ENCODE measurements around the gene MYD88.
A peak's percentile ranks its signal among the peaks of the same experiment; 100 is the strongest.

- TF ChIP-seq GABPA (IDR thresholded peaks at IDR 0.05 in 1 of 2, conservative IDR thresholded peaks at IDR 0.05 in 1 of 2) (peak in 1 of 2 donors; percentile 20), RAD21 (IDR thresholded peaks at IDR 0.05) (peak; percentile 29 to 36), MAX (IDR thresholded peaks at IDR 0.05) (no peak), SP1 (IDR thresholded peaks at IDR 0.05) (peak; percentile 38), ATF3 (IDR thresholded peaks at IDR 0.05) (no peak), NR2F2 (IDR thresholded peaks at IDR 0.05) (no peak), TAF1 (conservative IDR thresholded peaks at IDR 0.05) (peak; percentile 48), FOXA2 (IDR thresholded peaks at IDR 0.05) (no peak), EGR1 (IDR thresholded peaks at IDR 0.05; ENCODE audit: low read depth in 2 of 2) (peak; percentile 54 to 58)
- TF ChIP-seq, protein P1, sequence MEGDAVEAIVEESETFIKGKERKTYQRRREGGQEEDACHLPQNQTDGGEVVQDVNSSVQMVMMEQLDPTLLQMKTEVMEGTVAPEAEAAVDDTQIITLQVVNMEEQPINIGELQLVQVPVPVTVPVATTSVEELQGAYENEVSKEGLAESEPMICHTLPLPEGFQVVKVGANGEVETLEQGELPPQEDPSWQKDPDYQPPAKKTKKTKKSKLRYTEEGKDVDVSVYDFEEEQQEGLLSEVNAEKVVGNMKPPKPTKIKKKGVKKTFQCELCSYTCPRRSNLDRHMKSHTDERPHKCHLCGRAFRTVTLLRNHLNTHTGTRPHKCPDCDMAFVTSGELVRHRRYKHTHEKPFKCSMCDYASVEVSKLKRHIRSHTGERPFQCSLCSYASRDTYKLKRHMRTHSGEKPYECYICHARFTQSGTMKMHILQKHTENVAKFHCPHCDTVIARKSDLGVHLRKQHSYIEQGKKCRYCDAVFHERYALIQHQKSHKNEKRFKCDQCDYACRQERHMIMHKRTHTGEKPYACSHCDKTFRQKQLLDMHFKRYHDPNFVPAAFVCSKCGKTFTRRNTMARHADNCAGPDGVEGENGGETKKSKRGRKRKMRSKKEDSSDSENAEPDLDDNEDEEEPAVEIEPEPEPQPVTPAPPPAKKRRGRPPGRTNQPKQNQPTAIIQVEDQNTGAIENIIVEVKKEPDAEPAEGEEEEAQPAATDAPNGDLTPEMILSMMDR (IDR thresholded peaks at IDR 0.05; ENCODE audit: low read depth, low read length, missing input control) = no peak
- TF ChIP-seq, protein P2, sequence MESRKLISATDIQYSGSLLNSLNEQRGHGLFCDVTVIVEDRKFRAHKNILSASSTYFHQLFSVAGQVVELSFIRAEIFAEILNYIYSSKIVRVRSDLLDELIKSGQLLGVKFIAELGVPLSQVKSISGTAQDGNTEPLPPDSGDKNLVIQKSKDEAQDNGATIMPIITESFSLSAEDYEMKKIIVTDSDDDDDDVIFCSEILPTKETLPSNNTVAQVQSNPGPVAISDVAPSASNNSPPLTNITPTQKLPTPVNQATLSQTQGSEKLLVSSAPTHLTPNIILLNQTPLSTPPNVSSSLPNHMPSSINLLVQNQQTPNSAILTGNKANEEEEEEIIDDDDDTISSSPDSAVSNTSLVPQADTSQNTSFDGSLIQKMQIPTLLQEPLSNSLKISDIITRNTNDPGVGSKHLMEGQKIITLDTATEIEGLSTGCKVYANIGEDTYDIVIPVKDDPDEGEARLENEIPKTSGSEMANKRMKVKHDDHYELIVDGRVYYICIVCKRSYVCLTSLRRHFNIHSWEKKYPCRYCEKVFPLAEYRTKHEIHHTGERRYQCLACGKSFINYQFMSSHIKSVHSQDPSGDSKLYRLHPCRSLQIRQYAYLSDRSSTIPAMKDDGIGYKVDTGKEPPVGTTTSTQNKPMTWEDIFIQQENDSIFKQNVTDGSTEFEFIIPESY (IDR thresholded peaks at IDR 0.05) = no peak
- TF ChIP-seq, protein P3, sequence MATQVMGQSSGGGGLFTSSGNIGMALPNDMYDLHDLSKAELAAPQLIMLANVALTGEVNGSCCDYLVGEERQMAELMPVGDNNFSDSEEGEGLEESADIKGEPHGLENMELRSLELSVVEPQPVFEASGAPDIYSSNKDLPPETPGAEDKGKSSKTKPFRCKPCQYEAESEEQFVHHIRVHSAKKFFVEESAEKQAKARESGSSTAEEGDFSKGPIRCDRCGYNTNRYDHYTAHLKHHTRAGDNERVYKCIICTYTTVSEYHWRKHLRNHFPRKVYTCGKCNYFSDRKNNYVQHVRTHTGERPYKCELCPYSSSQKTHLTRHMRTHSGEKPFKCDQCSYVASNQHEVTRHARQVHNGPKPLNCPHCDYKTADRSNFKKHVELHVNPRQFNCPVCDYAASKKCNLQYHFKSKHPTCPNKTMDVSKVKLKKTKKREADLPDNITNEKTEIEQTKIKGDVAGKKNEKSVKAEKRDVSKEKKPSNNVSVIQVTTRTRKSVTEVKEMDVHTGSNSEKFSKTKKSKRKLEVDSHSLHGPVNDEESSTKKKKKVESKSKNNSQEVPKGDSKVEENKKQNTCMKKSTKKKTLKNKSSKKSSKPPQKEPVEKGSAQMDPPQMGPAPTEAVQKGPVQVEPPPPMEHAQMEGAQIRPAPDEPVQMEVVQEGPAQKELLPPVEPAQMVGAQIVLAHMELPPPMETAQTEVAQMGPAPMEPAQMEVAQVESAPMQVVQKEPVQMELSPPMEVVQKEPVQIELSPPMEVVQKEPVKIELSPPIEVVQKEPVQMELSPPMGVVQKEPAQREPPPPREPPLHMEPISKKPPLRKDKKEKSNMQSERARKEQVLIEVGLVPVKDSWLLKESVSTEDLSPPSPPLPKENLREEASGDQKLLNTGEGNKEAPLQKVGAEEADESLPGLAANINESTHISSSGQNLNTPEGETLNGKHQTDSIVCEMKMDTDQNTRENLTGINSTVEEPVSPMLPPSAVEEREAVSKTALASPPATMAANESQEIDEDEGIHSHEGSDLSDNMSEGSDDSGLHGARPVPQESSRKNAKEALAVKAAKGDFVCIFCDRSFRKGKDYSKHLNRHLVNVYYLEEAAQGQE (IDR thresholded peaks at IDR 0.05) = peak; percentile 81
These were observed at the start of gene MYD88 for GRCh38 chr3:38138349-38139190.

Data from liver (tissue), 3 donors.